Transverse colon (tissue), 4 donors: ENCODE results near the gene DAGLB. TPM values are rescaled to one million over a fixed set of nuclear protein-coding genes. Genes with fewer than 3 reads are reported as not detected.

Source experiments
- DNase-seq: peaks from one replicate; pipeline ENCODE4 v3.0.0-alpha.2; 2019
- H3K27ac ChIP-seq, 4 donors: fragments of 200-600 bp; sonication (generic); 2 replicates each; pipeline ENCODE4 v1.5.1; 2016 to 2018; ENCODE audit warnings: inconsistent platforms in 4 of 4
- H3K27me3 ChIP-seq: fragments of 200-600 bp; sonication (generic); 2 replicates; pipeline ENCODE4 v1.5.1; 2017; ENCODE audit warnings: inconsistent platforms
- H3K36me3 ChIP-seq, 4 donors: fragments of 200-600 bp; sonication (generic); 2 replicates each; pipeline ENCODE4 v1.5.1; 2017 to 2019; ENCODE audit warnings: inconsistent platforms in 4 of 4
- H3K4me1 ChIP-seq, 4 donors: fragments of 200-600 bp; sonication (generic); 2 replicates each; pipeline ENCODE4 v1.5.1; 2017 to 2020; ENCODE audit warnings: inconsistent platforms in 4 of 4
- H3K4me3 ChIP-seq, 4 donors: fragments of 200-600 bp; sonication (generic); 1 replicate in 1 of 4; 2 replicates in 3 of 4; pipeline versions ENCODE4 v1.5.1 to v1.6.1; 2017 to 2019; ENCODE audit warnings: inconsistent platforms in 4 of 4
- H3K9me3 ChIP-seq, 2 donors: fragments of 200-600 bp; sonication (generic); 2 replicates each; pipeline ENCODE4 v1.5.1; 2017 to 2019; ENCODE audit warnings: inconsistent platforms in 2 of 2
- EP300 ChIP-seq: sonication (generic); formaldehyde crosslinking; IDR thresholded peaks from one replicate; pipeline ENCODE4 v1.6.1; 2017; ENCODE audit warnings: antibody characterized with exemption, low read depth
- POLR2A ChIP-seq: fragments of 450-650 bp; IDR thresholded peaks from one replicate; pipeline ENCODE4 v1.6.1; 2016; ENCODE audit warnings: antibody characterized with exemption, mild to moderate bottlenecking, moderate library complexity
- POLR2AphosphoS5 ChIP-seq, 3 donors: sonication (generic); formaldehyde crosslinking; IDR thresholded peaks; one replicate each; pipeline ENCODE4 v1.6.1; 2016; ENCODE audit warnings: antibody characterized with exemption in 3 of 3
- WGBS, 2 donors: methylation state at CpG; one replicate each; pipeline ENCODE4 v1.1.5; 2018; ENCODE audit warnings: low coverage in 1 of 2; 5-methylcytosine and 5-hydroxymethylcytosine counted together
- in situ Hi-C, 4 donors: fragments of 200-750 bp; cut with MboI; loops; one replicate each; pipeline versions ENCODE4 v1.15.0 to v1.15.1; 2017; ENCODE audit warnings: low sequenced_read_pairs in 3 of 4, low pct_ligation_motif_present in 1 of 4, low pct_unique_long_range_greater_than_20kb in 1 of 4
- intact Hi-C: fragments of 100-400 bp; cut with DNase I; formaldehyde crosslinking; loops from one replicate; pipeline ENCODE4 v1.15.1; 2023; ENCODE audit warnings: low total_unique reads
- total RNA-seq, 4 donors: library from RNA; depleted of rRNA; stranded (reverse); fragments of >200 nt; gene quantifications; one replicate each; pipeline ENCODE4 v1.1.0, GENCODE V29; 2016
- TF ChIP-seq, protein P1 (sequence below), 5 experiments: fragments of 200-600 bp in 3 of 5; fragments of 450-650 bp in 2 of 5; sonication (generic) in 3 of 5; IDR thresholded peaks; 1 replicate in 2 of 5; 2 replicates in 3 of 5; pipeline ENCODE4 v1.5.1; 2016 to 2017; ENCODE audit warnings: antibody characterized with exemption in 5 of 5, inconsistent platforms in 3 of 5, mild to moderate bottlenecking in 2 of 5, moderate library complexity in 1 of 5

Gene DAGLB
- total RNA-seq, 4 donors from 2014 or later: 5.2 to 59.1 (median 24.3) TPM

DNA sequence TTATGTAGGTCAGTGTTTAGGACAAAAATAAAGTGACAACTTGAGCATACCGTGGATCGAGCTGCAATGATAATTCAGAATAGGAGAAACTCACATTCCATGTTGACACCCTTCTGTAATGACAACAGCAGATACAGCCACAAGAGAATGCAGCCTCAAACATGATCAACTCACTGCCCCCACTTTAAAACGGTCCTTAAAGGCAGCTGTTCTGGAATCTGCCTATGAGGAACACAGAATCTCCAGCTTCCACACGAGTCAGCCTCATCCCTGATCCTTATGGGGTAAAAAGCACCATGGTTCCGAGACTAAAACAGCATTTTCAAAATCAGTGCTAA lies 32.5 kb upstream of the DAGLB start:
- Histone ChIP-seq H3K9me3 (no peaks in the 10 kb centered on the region), H3K27me3 (no peaks in the 10 kb centered on the region), H3K36me3 (no peaks in the 10 kb centered on the region), H3K4me3 (no peak overlapping the region), H3K27ac (no peak overlapping the region), H3K4me1 (peaks cover 29 to 63% (median 47%) of the 10 kb centered on the region in 4 donors)
- in situ Hi-C loops: no loop called here
- intact Hi-C loops: no loop called here
- TF ChIP-seq POLR2A: no peak
- TF ChIP-seq, protein P1, sequence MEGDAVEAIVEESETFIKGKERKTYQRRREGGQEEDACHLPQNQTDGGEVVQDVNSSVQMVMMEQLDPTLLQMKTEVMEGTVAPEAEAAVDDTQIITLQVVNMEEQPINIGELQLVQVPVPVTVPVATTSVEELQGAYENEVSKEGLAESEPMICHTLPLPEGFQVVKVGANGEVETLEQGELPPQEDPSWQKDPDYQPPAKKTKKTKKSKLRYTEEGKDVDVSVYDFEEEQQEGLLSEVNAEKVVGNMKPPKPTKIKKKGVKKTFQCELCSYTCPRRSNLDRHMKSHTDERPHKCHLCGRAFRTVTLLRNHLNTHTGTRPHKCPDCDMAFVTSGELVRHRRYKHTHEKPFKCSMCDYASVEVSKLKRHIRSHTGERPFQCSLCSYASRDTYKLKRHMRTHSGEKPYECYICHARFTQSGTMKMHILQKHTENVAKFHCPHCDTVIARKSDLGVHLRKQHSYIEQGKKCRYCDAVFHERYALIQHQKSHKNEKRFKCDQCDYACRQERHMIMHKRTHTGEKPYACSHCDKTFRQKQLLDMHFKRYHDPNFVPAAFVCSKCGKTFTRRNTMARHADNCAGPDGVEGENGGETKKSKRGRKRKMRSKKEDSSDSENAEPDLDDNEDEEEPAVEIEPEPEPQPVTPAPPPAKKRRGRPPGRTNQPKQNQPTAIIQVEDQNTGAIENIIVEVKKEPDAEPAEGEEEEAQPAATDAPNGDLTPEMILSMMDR (IDR thresholded peaks at IDR 0.05): no peak
- TF ChIP-seq EP300: no peak
- no peak for TF ChIP-seq POLR2AphosphoS5 (IDR thresholded peaks at IDR 0.05)
- no peak for DNase-seq
- 65 to 80% methylated on average over 3 to 5 of the region's 5 CpGs for WGBS, 2 donors

DNA sequence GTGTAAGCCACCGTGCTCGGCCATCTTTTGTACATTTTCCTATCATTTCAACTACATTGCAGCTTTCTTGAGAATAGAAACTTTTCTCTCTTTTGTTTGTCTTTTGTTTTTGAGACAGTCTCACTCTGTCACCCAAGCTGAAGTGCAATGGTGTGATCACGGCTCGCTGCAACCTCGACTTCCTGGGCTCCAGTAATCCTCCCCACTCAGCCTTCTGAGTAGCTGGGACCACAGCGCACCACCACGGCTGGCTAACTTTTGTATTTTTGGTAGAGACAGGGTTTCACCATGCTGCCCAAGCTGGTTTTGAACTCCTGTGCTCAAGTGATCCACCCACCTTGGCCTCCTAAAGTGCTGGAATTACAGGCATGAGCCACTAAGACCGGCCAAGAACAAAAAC lies 31.3 kb upstream of the DAGLB start:
- Histone ChIP-seq H3K36me3 (peaks cover 0 to 8% (median 0%) of the 10 kb centered on the region in 4 donors), H3K27ac (no peak overlapping the region), H3K4me1 (peaks cover 24 to 56% (median 42%) of the 10 kb centered on the region in 4 donors), H3K27me3 (no peaks in the 10 kb centered on the region), H3K9me3 (no peaks in the 10 kb centered on the region), H3K4me3 (no peak overlapping the region)
- WGBS, 2 donors: 73 to 84% methylated on average over 7 to 8 of the region's 8 CpGs
- intact Hi-C loops (no loop called here), in situ Hi-C loops (no loop called here)
- TF ChIP-seq, protein P1 (IDR thresholded peaks at IDR 0.05): no peak
- TF ChIP-seq POLR2A (no peak), EP300 (no peak), POLR2AphosphoS5 (IDR thresholded peaks at IDR 0.05) (no peak)
- no peak for DNase-seq

DNA sequence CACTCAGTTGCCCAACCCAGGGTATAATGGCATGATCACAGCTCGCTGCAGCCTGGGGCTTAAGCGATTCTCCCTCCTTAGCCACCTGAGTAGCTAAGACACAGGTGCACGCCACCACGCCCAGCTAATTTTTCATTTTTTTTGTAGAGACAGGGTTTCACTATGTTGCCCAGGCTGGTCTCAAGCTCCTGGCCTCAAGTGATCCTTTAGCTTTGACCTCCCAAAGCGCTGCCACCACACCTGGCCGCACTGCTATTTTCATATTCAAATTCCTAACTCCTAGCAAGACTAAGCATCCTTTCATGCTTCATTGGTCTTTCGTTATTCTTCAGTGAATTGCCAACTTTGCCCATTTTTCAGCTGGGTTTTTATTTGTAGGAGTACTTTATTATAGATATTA lies 30.4 kb upstream of the DAGLB start:
- in situ Hi-C loops (no loop called here), intact Hi-C loops (no loop called here)
- no peak overlapping the region for H3K27ac ChIP-seq
- no peak overlapping the region for H3K4me3 ChIP-seq
- no peak for DNase-seq
- 89% methylated on average over 7 of the region's 7 CpGs for whole genome bisulfite sequencing, 2 donors
- peaks cover 0 to 17% (median 0%) of the 10 kb centered on the region in 4 donors for H3K36me3 ChIP-seq
- no peaks in the 10 kb centered on the region for H3K27me3 ChIP-seq
- H3K4me1 ChIP-seq: peaks cover 24 to 56% (median 42%) of the 10 kb centered on the region in 4 donors
- no peaks in the 10 kb centered on the region for H3K9me3 ChIP-seq
- no peak for TF ChIP-seq POLR2A
- TF ChIP-seq, protein P1 (IDR thresholded peaks at IDR 0.05): no peak
- no peak for TF ChIP-seq POLR2AphosphoS5 (IDR thresholded peaks at IDR 0.05)
- no peak for TF ChIP-seq EP300

DNA sequence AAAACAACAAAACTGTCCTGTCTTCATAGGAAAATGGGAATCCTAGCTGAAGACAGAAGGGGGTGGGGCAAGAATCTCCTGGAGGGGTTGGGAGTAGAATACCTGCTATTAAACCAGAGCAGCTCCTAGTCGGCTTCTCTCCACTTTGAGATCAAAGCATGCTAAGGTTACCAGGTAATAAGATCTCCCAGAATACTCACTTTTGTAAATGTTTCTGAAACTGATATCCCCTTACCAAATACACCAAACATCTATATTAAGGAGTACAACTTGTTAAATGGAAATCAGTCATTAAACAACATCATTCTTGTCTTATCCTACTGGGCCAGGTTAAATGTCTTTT lies 29.5 kb upstream of the DAGLB start:
- WGBS, 2 donors: 55 to 80% methylated on average over 1 of the region's 1 CpG
- no peak overlapping the region for H3K4me3 ChIP-seq
- peaks cover 0 to 20% (median 1%) of the 10 kb centered on the region in 4 donors for H3K36me3 ChIP-seq
- H3K9me3 ChIP-seq: no peaks in the 10 kb centered on the region
- no peaks in the 10 kb centered on the region for H3K27me3 ChIP-seq
- peaks cover 21 to 49% (median 37%) of the 10 kb centered on the region in 4 donors for H3K4me1 ChIP-seq
- H3K27ac ChIP-seq: no peak overlapping the region
- intact Hi-C loops: no loop called here
- TF ChIP-seq POLR2AphosphoS5 (IDR thresholded peaks at IDR 0.05) (no peak), EP300 (no peak), POLR2A (no peak)
- TF ChIP-seq, protein P1 (IDR thresholded peaks at IDR 0.05): no peak
- DNase-seq: no peak
- in situ Hi-C loops: no loop called here
